ENCODE results near the gene ARNT2. TPM values are rescaled to one million over a fixed set of nuclear protein-coding genes. Genes with fewer than 3 reads are reported as not detected.

ARNT2 gene
- total and polyA plus RNA-seq, 5 donors from 2014 or later = not detected

- H3K4me1 Mint-ChIP-seq = no peaks in the 10 kb centered on the region
These were observed 40.6 kb downstream of the ARNT2 start for GRCh38 chr15:80444680-80445251.

GRCh38 chr15:80445300-80446041 lies 41.3 kb downstream of the ARNT2 start:
- ATAC-seq (ENCODE audit: low read depth in 2 of 2) (no peak), DNase-seq (no peak)
- Mint-ChIP-seq H3K9me3 (no peaks in the 10 kb centered on the region), H3K36me3 (no peaks in the 10 kb centered on the region), H3K4me3 (no peak overlapping the region), H3K4me1 (no peaks in the 10 kb centered on the region), H3K27me3 (peaks cover 4% of the 10 kb centered on the region), H3K27ac (no peak overlapping the region)
- H3K4me1 ChIP-seq (ENCODE audit: control insufficient read depth, insufficient read depth, low read length, poor library complexity, severe bottlenecking) = no peaks in the 10 kb centered on the region
- H3K9me3 ChIP-seq (ENCODE audit: control insufficient read depth in 2 of 2, low read length in 2 of 2) = no peaks in the 10 kb centered on the region
- no peaks in the 10 kb centered on the region for H3K36me3 ChIP-seq (ENCODE audit: control insufficient read depth, insufficient read depth, low read length)
- no peaks in the 10 kb centered on the region for H3K27me3 ChIP-seq (ENCODE audit: control insufficient read depth, insufficient read depth, low read length)
- H3K27ac ChIP-seq (ENCODE audit: insufficient read depth, low read length, poor library complexity, severe bottlenecking) = no peak overlapping the region
- no peak overlapping the region for H3K4me3 ChIP-seq (ENCODE audit: low read depth, low read length)

More at GRCh38 chr15:80444680-80445251, 40.6 kb downstream of the ARNT2 start:
- no peak overlapping the region for H3K4me3 Mint-ChIP-seq
- Histone ChIP-seq H3K4me1 (ENCODE audit: control insufficient read depth, insufficient read depth, low read length, poor library complexity, severe bottlenecking) (no peaks in the 10 kb centered on the region), H3K9me3 (ENCODE audit: control insufficient read depth in 2 of 2, low read length in 2 of 2) (no peaks in the 10 kb centered on the region), H3K27me3 (ENCODE audit: control insufficient read depth, insufficient read depth, low read length) (no peaks in the 10 kb centered on the region), H3K27ac (ENCODE audit: insufficient read depth, low read length, poor library complexity, severe bottlenecking) (no peak overlapping the region), H3K4me3 (ENCODE audit: low read depth, low read length) (no peak overlapping the region), H3K36me3 (ENCODE audit: control insufficient read depth, insufficient read depth, low read length) (no peaks in the 10 kb centered on the region)
- ATAC-seq (ENCODE audit: low read depth in 2 of 2) (no peak), DNase-seq (no peak)
- peaks cover 7% of the 10 kb centered on the region for H3K27me3 Mint-ChIP-seq
- H3K9me3 Mint-ChIP-seq = no peaks in the 10 kb centered on the region
- H3K27ac Mint-ChIP-seq = no peak overlapping the region
- no peaks in the 10 kb centered on the region for H3K36me3 Mint-ChIP-seq

- H3K9me3 Mint-ChIP-seq = no peaks in the 10 kb centered on the region
- H3K36me3 ChIP-seq (ENCODE audit: control insufficient read depth, insufficient read depth, low read length) = no peaks in the 10 kb centered on the region
These were observed 42.9 kb downstream of the ARNT2 start for GRCh38 chr15:80447077-80447476.

GRCh38 chr15:80449825-80450224 lies 45.6 kb downstream of the ARNT2 start:
- Mint-ChIP-seq H3K4me3 (no peak overlapping the region), H3K27me3 (no peaks in the 10 kb centered on the region), H3K4me1 (no peaks in the 10 kb centered on the region), H3K36me3 (no peaks in the 10 kb centered on the region), H3K27ac (no peak overlapping the region), H3K9me3 (no peaks in the 10 kb centered on the region)
- DNase-seq (no peak), ATAC-seq (ENCODE audit: low read depth in 2 of 2) (no peak)
- no peaks in the 10 kb centered on the region for H3K4me1 ChIP-seq (ENCODE audit: control insufficient read depth, insufficient read depth, low read length, poor library complexity, severe bottlenecking)
- H3K27ac ChIP-seq (ENCODE audit: insufficient read depth, low read length, poor library complexity, severe bottlenecking) = no peak overlapping the region
- no peaks in the 10 kb centered on the region for H3K27me3 ChIP-seq (ENCODE audit: control insufficient read depth, insufficient read depth, low read length)
- no peaks in the 10 kb centered on the region for H3K9me3 ChIP-seq (ENCODE audit: control insufficient read depth in 2 of 2, low read length in 2 of 2)
- H3K4me3 ChIP-seq (ENCODE audit: low read depth, low read length) = no peak overlapping the region
- H3K36me3 ChIP-seq (ENCODE audit: control insufficient read depth, insufficient read depth, low read length) = no peaks in the 10 kb centered on the region

More at GRCh38 chr15:80447077-80447476, 42.9 kb downstream of the ARNT2 start:
- no peak overlapping the region for H3K4me3 ChIP-seq (ENCODE audit: low read depth, low read length)
- no peak overlapping the region for H3K27ac ChIP-seq (ENCODE audit: insufficient read depth, low read length, poor library complexity, severe bottlenecking)
- no peak overlapping the region for H3K27ac Mint-ChIP-seq
- H3K4me1 Mint-ChIP-seq = no peaks in the 10 kb centered on the region
- H3K4me1 ChIP-seq (ENCODE audit: control insufficient read depth, insufficient read depth, low read length, poor library complexity, severe bottlenecking) = no peaks in the 10 kb centered on the region
- H3K27me3 Mint-ChIP-seq = no peaks in the 10 kb centered on the region
- ATAC-seq (ENCODE audit: low read depth in 2 of 2) (no peak), DNase-seq (no peak)
- H3K4me3 Mint-ChIP-seq = no peak overlapping the region
- H3K27me3 ChIP-seq (ENCODE audit: control insufficient read depth, insufficient read depth, low read length) = no peaks in the 10 kb centered on the region
- H3K9me3 ChIP-seq (ENCODE audit: control insufficient read depth in 2 of 2, low read length in 2 of 2) = no peaks in the 10 kb centered on the region
- H3K36me3 Mint-ChIP-seq = no peaks in the 10 kb centered on the region

GRCh38 chr15:80450811-80451321 lies 46.7 kb downstream of the ARNT2 start:
- Mint-ChIP-seq H3K4me3 (no peak overlapping the region), H3K36me3 (no peaks in the 10 kb centered on the region), H3K9me3 (no peaks in the 10 kb centered on the region), H3K27ac (no peak overlapping the region), H3K4me1 (peaks cover 0 to 2% (median under 1%) of the 10 kb centered on the region in 4 donors), H3K27me3 (peaks cover 4% of the 10 kb centered on the region)
- no peak for DNase-seq
- H3K9me3 ChIP-seq (ENCODE audit: control insufficient read depth in 2 of 2, low read length in 2 of 2) = no peaks in the 10 kb centered on the region
- no peak overlapping the region for H3K27ac ChIP-seq (ENCODE audit: insufficient read depth, low read length, poor library complexity, severe bottlenecking)
- H3K4me3 ChIP-seq (ENCODE audit: low read depth, low read length) = no peak overlapping the region
- ATAC-seq (ENCODE audit: low read depth in 2 of 2) = no peak
- no peaks in the 10 kb centered on the region for H3K4me1 ChIP-seq (ENCODE audit: control insufficient read depth, insufficient read depth, low read length, poor library complexity, severe bottlenecking)
- no peaks in the 10 kb centered on the region for H3K36me3 ChIP-seq (ENCODE audit: control insufficient read depth, insufficient read depth, low read length)
- no peaks in the 10 kb centered on the region for H3K27me3 ChIP-seq (ENCODE audit: control insufficient read depth, insufficient read depth, low read length)

GRCh38 chr15:80452166-80452565 lies 48.0 kb downstream of the ARNT2 start:
- no peak overlapping the region for H3K27ac ChIP-seq (ENCODE audit: insufficient read depth, low read length, poor library complexity, severe bottlenecking)
- H3K36me3 ChIP-seq (ENCODE audit: control insufficient read depth, insufficient read depth, low read length) = no peaks in the 10 kb centered on the region
- no peaks in the 10 kb centered on the region for H3K4me1 ChIP-seq (ENCODE audit: control insufficient read depth, insufficient read depth, low read length, poor library complexity, severe bottlenecking)
- H3K9me3 ChIP-seq (ENCODE audit: control insufficient read depth in 2 of 2, low read length in 2 of 2) = no peaks in the 10 kb centered on the region
- DNase-seq (no peak), ATAC-seq (ENCODE audit: low read depth in 2 of 2) (no peak)
- H3K27me3 Mint-ChIP-seq = peaks cover 4% of the 10 kb centered on the region
- no peaks in the 10 kb centered on the region for H3K27me3 ChIP-seq (ENCODE audit: control insufficient read depth, insufficient read depth, low read length)
- peaks cover 0 to 4% (median 1%) of the 10 kb centered on the region in 4 donors for H3K4me1 Mint-ChIP-seq
- no peaks in the 10 kb centered on the region for H3K36me3 Mint-ChIP-seq
- H3K27ac Mint-ChIP-seq = no peak overlapping the region
- H3K4me3 Mint-ChIP-seq = no peak overlapping the region
- H3K9me3 Mint-ChIP-seq = no peaks in the 10 kb centered on the region
- no peak overlapping the region for H3K4me3 ChIP-seq (ENCODE audit: low read depth, low read length)

GRCh38 chr15:80455051-80455648 lies 51.0 kb downstream of the ARNT2 start:
- H3K4me3 Mint-ChIP-seq = no peak overlapping the region
- H3K4me1 Mint-ChIP-seq = peaks cover 0 to 4% (median 1%) of the 10 kb centered on the region in 4 donors
- Histone ChIP-seq H3K27me3 (ENCODE audit: control insufficient read depth, insufficient read depth, low read length) (no peaks in the 10 kb centered on the region), H3K36me3 (ENCODE audit: control insufficient read depth, insufficient read depth, low read length) (no peaks in the 10 kb centered on the region), H3K9me3 (ENCODE audit: control insufficient read depth in 2 of 2, low read length in 2 of 2) (no peaks in the 10 kb centered on the region), H3K4me1 (ENCODE audit: control insufficient read depth, insufficient read depth, low read length, poor library complexity, severe bottlenecking) (no peaks in the 10 kb centered on the region), H3K27ac (ENCODE audit: insufficient read depth, low read length, poor library complexity, severe bottlenecking) (no peak overlapping the region), H3K4me3 (ENCODE audit: low read depth, low read length) (no peak overlapping the region)
- no peak overlapping the region for H3K27ac Mint-ChIP-seq
- DNase-seq = no peak
- ATAC-seq (ENCODE audit: low read depth in 2 of 2) = no peak
- H3K36me3 Mint-ChIP-seq = no peaks in the 10 kb centered on the region
- peaks cover 4% of the 10 kb centered on the region for H3K27me3 Mint-ChIP-seq
- no peaks in the 10 kb centered on the region for H3K9me3 Mint-ChIP-seq
